ENCODE measurements around the gene PWWP2A. TPM values are rescaled to one million over a fixed set of nuclear protein-coding genes. Genes with fewer than 3 reads are reported as not detected.
A peak's percentile ranks its signal among the peaks of the same experiment; 100 is the strongest.

Gene PWWP2A
- polyA plus RNA-seq, 1 donor, result 15.3 TPM

- DNase-seq, result no peak
These were observed 10.6 kb upstream of the PWWP2A start for GRCh38 chr5:160129841-160130240.

DNA sequence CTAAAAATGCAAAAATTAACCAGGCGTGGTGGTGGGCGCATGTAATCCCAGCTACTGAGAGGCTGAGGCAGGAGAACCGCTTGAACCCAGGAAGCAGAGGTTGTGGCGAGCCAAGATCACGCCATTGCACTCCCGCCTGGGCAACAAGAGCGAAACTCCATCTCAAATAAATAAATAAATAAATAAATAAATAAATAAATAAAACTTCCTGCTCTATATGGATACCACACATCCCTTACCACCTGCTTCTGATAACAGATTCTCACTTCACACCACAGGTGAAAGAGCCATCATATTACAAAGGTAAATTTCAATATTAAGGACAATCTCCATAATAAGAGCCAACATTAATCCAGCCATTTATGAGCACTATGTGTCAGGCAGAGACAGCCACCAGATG lies 9.4 kb upstream of the PWWP2A start:
- DNase-seq, result no peak

DNA sequence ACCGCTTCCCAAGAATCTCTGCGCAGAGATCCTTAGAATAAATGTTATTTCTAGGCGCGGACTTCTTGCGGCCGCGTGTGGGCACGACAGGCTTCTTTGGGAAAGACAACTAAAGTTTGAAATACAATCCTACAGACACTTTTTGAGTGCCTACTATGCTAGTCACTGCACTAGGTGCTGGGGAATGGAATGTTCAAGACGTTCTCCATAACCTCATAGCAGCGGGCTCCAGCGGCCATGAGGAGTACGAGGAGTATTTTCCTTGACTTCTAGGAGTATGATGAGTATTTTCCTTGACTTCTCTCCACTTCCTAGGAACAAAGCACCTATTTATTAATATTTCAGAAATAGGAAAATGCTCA lies 636 bp upstream of the PWWP2A start:
- no peak for DNase-seq

- DNase-seq, result peak; percentile 22
These were observed 705 bp downstream of the PWWP2A start for GRCh38 chr5:160118349-160119141.

DNA sequence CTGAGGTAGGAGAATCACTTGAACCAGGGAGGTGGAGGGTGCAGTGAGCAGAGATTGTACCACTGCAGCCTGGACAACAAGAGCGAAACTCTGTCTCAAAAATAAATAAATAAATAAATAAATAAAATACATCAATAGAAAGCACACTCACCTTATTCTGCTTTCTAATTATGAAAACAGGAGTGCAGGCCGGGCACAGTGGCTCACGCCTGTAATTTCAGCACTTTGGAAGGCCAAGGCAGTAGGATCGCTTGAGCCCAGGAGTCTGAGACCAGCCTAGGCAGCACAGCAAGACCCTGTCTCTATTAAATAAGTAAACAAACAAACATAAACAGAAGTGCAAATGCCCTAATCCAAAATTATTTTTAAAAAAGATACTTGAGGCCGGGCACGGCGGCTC lies 2.3 kb downstream of the PWWP2A start:
- DNase-seq, result no peak

- DNase-seq, result no peak
These were observed 11.1 kb downstream of the PWWP2A start for GRCh38 chr5:160108124-160108523.

DNA sequence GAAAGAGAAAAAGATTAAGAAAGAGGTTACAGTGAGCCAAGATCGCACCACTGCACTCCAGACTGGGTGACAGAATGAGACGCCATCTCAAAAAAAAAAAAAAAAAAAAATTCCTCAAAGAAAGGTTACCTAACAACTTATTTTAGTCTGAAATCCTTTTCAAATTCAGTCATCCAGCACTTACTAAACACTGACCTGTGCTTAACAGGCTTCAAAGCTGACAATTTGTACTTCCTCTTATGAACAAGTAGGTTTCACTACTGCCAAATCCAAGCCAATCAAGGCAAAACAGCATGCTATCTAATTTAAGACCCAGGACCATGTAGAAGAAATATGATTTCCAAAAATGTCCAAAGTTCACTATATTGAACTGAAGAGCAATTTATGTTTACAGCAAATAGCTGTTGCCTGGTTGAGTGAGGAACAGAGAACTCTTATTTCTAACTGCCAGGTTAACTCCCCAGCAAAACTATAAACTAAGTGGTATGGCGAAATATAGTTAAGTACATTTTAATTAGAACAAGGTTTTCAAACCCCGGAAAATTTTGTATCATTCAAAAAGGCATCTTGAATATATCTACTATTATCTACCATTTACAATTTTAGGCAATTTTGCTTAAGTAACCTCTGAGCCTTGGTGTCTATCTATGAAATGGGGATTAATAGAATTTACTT lies 13.4 kb downstream of the PWWP2A start:
- no peak for DNase-seq

GRCh38 chr5:160097991-160098390 lies 21.3 kb downstream of the PWWP2A start:
- no peak for DNase-seq

DNA sequence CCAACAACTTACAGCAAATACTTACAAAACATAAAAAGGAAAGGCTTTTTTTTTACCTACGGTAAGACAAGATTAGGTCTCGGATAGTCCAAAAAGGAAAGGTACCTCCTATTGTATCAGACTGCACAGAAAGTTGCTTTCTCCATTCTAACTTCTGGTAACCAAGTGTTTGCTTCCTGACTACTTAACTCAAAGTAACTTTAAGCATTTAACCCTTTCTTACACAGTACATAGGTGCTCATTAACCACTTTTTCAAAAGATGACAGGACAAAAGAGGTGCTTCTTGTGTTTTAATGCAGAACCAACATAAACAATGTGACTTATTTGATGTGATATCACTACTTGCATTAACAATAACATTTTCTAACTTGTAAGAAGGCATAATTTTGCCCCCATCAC lies 23.1 kb downstream of the PWWP2A start:
- no peak for DNase-seq

DNA sequence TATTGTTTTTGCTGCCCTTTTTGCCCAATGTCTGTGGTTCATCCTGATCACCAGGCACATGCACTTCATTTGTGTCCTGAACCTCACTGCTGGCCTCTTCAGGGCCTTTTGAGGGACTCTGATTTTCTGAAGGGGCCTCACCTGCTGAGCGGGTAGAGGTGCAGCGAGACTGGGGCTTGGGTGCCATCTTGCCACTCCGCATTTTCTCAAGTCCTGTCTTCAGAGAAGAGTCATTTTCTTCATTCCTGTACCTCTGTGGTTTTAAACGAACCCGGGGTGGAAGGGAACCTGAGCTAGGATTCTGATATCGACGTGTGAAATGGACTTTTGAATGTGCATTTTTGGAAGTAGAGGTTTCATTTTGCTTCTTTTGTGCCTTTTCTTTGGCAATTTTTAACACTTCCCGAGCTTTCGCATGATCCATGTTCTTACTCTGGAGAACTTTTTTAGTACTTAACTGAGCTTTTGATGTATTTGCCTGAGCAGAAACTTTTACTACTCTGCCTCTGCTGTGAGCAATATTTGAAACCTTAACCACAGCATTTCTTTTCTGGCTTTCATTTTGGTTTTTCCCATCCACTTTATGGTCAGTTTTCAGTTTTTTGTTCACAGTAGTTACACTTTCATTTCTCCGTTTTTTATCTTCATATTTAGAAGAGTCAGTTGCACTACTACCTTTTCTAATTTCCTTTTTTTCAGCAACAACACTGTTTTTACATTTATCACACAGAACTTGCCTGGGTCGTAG lies 26.1 kb downstream of the PWWP2A start:
- DNase-seq, result no peak

GRCh38 chr5:160092514-160092913 lies 26.7 kb downstream of the PWWP2A start:
- DNase-seq, result no peak

DNA sequence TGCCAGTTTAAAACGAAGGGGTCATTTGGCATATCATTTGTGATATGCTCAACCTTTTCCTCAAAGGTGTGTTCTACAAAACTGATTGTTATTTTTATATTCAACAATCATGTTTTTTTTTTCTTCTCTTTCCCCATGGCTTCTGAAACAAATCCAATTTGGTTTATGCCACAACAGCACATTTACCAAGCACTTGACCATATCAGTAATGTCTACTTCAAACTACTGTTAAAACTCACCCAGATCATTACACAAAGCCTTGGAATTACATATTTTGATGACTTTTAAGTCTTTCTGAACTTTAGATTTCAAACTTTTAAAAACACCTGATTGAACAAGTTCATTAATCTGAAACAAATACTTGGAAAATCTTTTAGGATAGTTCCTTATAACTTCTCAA lies 29.2 kb downstream of the PWWP2A start:
- no peak for DNase-seq

GRCh38 chr5:160089531-160089930 lies 29.7 kb downstream of the PWWP2A start:
- DNase-seq, result no peak

DNA sequence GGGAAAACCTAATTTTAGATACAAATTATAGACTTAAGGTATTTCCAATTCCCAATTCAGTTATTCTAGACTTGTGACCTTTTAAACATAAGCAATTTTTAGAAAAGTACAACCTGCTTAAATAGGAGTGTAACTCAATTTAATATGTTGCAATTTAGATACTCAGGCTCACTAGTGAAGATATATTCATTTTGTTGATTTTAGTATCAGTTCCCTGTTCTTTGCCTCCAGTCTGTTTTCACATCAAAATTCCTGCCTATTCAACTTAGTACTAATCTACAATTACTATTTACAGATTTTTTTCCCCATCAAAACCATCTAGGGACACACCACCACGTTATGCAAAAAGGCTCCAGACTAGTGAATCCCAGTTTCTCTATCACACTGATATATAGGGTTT lies 30.4 kb downstream of the PWWP2A start:
- no peak for DNase-seq

DNA sequence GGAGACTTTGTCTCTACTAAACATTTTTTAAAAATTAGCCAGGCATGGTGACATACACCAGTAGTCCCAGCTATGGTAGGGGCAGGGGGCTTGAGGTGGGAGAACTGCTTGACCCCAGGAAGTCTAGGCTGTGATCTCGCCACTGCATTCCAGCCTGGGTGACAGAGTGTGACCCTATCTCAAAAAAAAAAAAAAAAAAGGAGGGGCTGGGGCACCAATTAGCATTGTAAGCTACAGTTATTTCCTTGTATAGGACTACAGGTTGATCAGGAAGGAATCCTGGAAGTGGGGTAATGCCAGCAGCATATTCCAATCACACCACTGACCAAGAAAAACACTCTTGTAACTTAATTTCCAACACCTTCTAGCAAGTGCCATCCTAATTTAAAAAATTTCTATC lies 32.1 kb downstream of the PWWP2A start:
- DNase-seq, result no peak

DNA sequence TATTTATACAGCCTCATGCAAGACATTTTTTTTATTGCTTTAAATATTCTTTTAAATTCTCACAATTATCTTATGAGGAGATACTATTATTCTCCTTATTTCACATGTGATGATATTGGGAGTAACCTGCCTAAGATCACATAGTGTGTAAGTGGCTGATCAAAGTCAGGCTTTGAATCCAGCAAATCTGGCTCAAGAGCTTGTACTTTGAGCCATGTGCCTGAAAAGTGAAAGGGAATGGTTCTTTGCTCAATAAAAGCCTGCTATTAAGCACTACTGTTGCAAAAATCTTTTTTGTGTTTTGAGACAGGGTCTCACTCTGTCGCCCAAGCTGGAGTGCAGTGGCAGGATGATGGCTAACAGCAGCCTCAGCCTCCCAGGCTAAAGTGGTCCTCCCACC lies 35.1 kb downstream of the PWWP2A start:
- no peak for DNase-seq

DNA sequence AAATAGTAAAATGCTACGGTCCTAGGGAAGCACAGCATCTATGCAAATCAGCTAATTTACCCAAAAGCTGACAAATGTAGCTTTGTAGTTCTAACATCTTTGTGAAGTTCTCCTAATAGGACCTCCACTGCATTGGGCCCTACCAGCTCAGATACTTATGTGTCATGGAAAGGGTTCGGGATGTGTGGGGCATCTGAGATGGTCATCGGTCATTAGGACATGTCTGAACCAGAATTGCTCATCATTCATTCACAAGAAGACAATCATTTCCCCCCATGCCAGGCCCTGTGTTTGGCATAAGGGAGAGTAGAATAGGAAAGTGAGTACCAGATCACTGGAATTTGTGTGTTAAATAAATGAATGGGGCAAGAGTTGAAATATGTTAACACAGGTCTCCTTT lies 35.7 kb downstream of the PWWP2A start:
- DNase-seq, result no peak

GRCh38 chr5:160082614-160083500 lies 36.4 kb downstream of the PWWP2A start:
- DNase-seq, result no peak

DNA sequence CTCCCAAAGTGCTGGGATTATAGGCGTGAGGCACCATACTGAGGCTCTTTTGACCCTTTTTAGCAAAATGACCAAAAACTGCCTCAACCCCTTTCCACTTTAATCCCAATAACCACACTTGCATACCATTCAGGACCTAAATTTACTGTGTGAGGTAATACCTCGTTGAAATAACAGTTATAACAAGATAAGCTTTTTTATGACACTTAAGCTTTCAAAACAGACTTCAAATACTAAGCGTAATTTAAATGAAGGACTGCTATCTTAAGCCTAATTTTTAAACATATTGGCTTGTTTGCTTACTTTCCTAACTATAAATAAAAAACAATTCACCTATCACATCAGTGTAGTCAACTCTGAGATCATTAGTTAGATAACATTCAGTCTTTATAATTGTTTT lies 37.8 kb downstream of the PWWP2A start:
- no peak for DNase-seq

GRCh38 chr5:160079753-160080152 lies 39.5 kb downstream of the PWWP2A start:
- no peak for DNase-seq

DNA sequence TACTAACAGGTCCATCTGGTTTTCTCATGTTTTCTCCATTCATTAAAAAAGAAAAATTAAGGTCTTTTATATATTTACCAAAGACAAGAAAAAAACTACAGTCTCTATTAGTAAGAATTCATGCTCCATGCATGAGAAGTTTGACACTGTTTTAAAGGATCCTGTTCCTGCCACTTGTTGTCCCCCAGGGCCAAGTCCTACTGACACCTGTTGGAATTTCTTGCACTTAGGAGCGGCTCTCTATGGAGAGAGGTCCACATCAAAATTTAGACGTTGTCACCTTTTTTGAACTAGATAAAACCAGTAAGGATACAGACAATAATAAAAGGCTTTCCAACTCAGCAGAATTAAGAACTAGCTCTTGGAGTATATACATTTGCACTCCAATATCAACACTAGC lies 42.3 kb downstream of the PWWP2A start:
- no peak for DNase-seq

GRCh38 chr5:160075073-160075472 lies 44.2 kb downstream of the PWWP2A start:
- no peak for DNase-seq

DNA sequence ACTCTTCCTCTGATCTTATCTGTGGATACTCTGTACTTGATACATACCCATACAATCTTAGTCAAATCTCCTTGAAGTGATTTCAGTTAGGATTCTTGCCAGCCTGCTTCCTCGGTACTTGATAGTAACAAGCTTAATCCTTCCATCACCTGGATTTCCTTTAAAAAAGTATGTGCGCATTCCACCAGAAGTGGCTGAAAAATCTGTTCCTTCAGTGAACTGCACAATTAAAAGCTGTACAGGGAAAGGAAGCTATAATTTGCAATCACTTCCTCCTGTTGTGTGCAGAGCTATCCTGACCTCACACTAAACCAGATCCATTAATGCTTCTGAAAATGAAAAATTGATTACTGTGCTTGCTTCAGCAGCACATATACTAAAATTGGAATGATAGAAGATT lies 47.3 kb downstream of the PWWP2A start:
- DNase-seq, result no peak

Measured in hindlimb muscle (tissue), 1 donor.